GM19238 (cell line): ENCODE data around the gene VHLL.

Source experiments
- DNase-seq: peaks from one replicate; pipeline ENCODE4 v3.0.0; 2011; ENCODE audit warnings: low spot score; ENCODE audit not compliant: insufficient read length

Gene VHLL

GRCh38 chr1:156257711-156258110 lies 41.4 kb downstream of the VHLL start:
- no peak for DNase-seq

GRCh38 chr1:156253634-156254033 lies 45.5 kb downstream of the VHLL start:
- no peak for DNase-seq

GRCh38 chr1:156251527-156251926 lies 47.6 kb downstream of the VHLL start:
- DNase-seq = no peak

GRCh38 chr1:156249593-156249992 lies 49.5 kb downstream of the VHLL start:
- no peak for DNase-seq
